Measurements from ENCODE around the gene KIF6.
A peak's percentile ranks its signal among the peaks of the same experiment; 100 is the strongest.

KIF6 gene

GRCh38 chr6:39365281-39366074 is 359.7 kb downstream of the KIF6 start:
- no peaks in the 10 kb centered on the region for H3K36me3 ChIP-seq (ENCODE audit: control insufficient read depth in 2 of 2, insufficient read depth in 1 of 2, low read length in 2 of 2)
- no peak overlapping the region for H3K27ac ChIP-seq (ENCODE audit: extremely low read depth, low read depth, low read length)
- H3K4me3 ChIP-seq (ENCODE audit: low read depth, low read length) = no peak overlapping the region
- ChIA-PET CTCF (interaction anchor here (0.7 to 5.3 kb wide), 5 partner anchors 11 to 526 kb away, joined by 3 to 37 read pairs (median 4); no protein-coding TSS in a partner anchor), POLR2A (no interaction called here)
- TF ChIP-seq ZNF843 (tag by site-specific recombination; IDR thresholded peaks at IDR 0.05) = no peak
- no peak for TF ChIP-seq ZNF48 (tag by site-specific recombination; IDR thresholded peaks at IDR 0.05)
- TF ChIP-seq ZNF18 (tag by site-specific recombination; IDR thresholded peaks at IDR 0.05) = no peak
- TF ChIP-seq ZNF335 (tag by site-specific recombination; conservative IDR thresholded peaks at IDR 0.05) = peak; percentile 68; the same call in 1 of the 2 replicates
- H3K9me3 ChIP-seq (ENCODE audit: control insufficient read depth, insufficient read depth, low read depth, low read length) = no peaks in the 10 kb centered on the region
- H3K4me1 ChIP-seq (ENCODE audit: control insufficient read depth, insufficient read depth, low read length) = no peaks in the 10 kb centered on the region

GRCh38 chr6:39363280-39363679 is 361.9 kb downstream of the KIF6 start:
- POLR2A ChIA-PET = no interaction called here

More at GRCh38 chr6:39363280-39363679, 361.9 kb downstream of the KIF6 start:
- Histone ChIP-seq H3K36me3 (ENCODE audit: control insufficient read depth in 2 of 2, insufficient read depth in 1 of 2, low read length in 2 of 2) (no peaks in the 10 kb centered on the region), H3K9me3 (ENCODE audit: control insufficient read depth, insufficient read depth, low read depth, low read length) (no peaks in the 10 kb centered on the region), H3K4me3 (ENCODE audit: low read depth, low read length) (no peak overlapping the region), H3K4me1 (ENCODE audit: control insufficient read depth, insufficient read depth, low read length) (no peaks in the 10 kb centered on the region), H3K27ac (ENCODE audit: extremely low read depth, low read depth, low read length) (no peak overlapping the region)
- CTCF ChIA-PET = interaction anchor here (0.5 to 5.3 kb wide), 17 partner anchors 10 to 958 kb away, joined by 3 to 37 read pairs (median 4); no protein-coding TSS in a partner anchor
- TF ChIP-seq ZSCAN30 (tag by site-specific recombination; IDR thresholded peaks at IDR 0.05) (no peak), ZNF10 (tag by site-specific recombination; IDR thresholded peaks at IDR 0.05) (no peak), ZNF488 (tag by site-specific recombination; IDR thresholded peaks at IDR 0.05) (no peak), ZSCAN23 (tag by site-specific recombination; IDR thresholded peaks at IDR 0.05) (no peak), MZF1 (tag by site-specific recombination; IDR thresholded peaks at IDR 0.05; ENCODE audit: borderline replicate concordance) (no peak), ZNF571 (tag by site-specific recombination; IDR thresholded peaks at IDR 0.05) (no peak), ZNF645 (tag by site-specific recombination; IDR thresholded peaks at IDR 0.05) (no peak), SP3 (tag by site-specific recombination; IDR thresholded peaks at IDR 0.05) (no peak), ZNF692 (tag by site-specific recombination; IDR thresholded peaks at IDR 0.05) (no peak), ZNF518A (tag by site-specific recombination; conservative IDR thresholded peaks at IDR 0.05; ENCODE audit: low read depth) (no peak), MEIS1 (CRISPR knock-in tag; IDR thresholded peaks at IDR 0.05; ENCODE audit: borderline replicate concordance) (no peak), ZNF658 (tag by site-specific recombination; IDR thresholded peaks at IDR 0.05) (no peak), ZNF621 (tag by site-specific recombination; IDR thresholded peaks at IDR 0.05) (no peak), FEZF1 (tag by site-specific recombination; IDR thresholded peaks at IDR 0.05) (no peak), ZNF558 (tag by site-specific recombination; IDR thresholded peaks at IDR 0.05) (no peak), ZNF654 (tag by site-specific recombination; IDR thresholded peaks at IDR 0.05; ENCODE audit: low read depth) (no peak), ZNF670 (tag by site-specific recombination; IDR thresholded peaks at IDR 0.05; ENCODE audit: low read depth) (no peak), ZNF548 (tag by site-specific recombination; IDR thresholded peaks at IDR 0.05) (no peak), ZNF394 (tag by site-specific recombination; IDR thresholded peaks at IDR 0.05; ENCODE audit: borderline replicate concordance) (no peak), ZNF626 (tag by site-specific recombination; IDR thresholded peaks at IDR 0.05) (no peak)
